GM18951 (cell line): Measurements from ENCODE around the gene CYFIP2.

Source experiments
- POLR2A ChIP-seq: IDR thresholded peaks from 4 replicates; pipeline ENCODE4 v1.6.1; 2011; ENCODE audit warnings: mild to moderate bottlenecking; ENCODE audit not compliant: insufficient read length, insufficient read depth; ENCODE audit errors: extremely low read depth
- in situ Hi-C: fragments of 300-500 bp; cut with MboI; formaldehyde crosslinking; loops from one replicate; pipeline ENCODE4 v1.12.0; 2022; ENCODE audit warnings: low sequenced_read_pairs, mixed read lengths, inconsistent platforms; ENCODE audit not compliant: unreplicated experiment

Gene CYFIP2

DNA sequence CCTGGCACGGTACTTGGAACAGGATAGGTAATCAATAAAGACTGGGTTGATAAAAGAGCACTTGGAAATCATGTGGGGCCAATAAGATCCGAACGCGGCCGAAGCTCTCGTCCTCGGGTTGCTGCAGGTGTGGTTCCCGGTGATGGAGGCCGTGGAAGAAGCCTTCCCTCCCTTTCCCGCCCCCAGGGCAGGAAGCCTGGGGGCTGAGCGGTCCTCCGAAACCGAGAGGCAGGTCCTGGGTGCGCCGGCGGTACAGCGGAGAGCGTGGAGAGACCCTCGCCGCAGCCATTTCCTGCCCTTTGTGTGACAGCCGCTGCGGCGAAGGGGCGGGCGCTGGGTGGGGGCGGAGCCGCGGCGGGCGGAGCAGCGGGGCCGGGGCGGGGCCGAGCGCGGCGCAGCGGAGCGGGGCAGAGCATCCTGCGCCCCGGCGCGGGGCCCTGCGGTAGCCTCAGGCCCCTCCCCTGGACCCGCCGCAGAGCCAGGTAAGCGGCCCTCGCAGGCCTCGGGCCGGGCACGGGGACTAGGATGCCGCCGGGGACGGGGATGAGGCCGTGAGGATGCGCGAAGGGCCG is at the start of gene CYFIP2:
Gene CYFIP2 (plus strand): TSS at position 410 of the 572 bp plus-strand sequence. CDS start 19,239 bp downstream, outside the sequence.
- peak; percentile 78 for TF ChIP-seq POLR2A
- in situ Hi-C loops = no loop called here

- in situ Hi-C loops = no loop called here
- no peak for TF ChIP-seq POLR2A
Observed at GRCh38 chr5:157216391-157217142, 49.4 kb upstream of the CYFIP2 start.

GRCh38 chr5:157217289-157218024 is 48.5 kb upstream of the CYFIP2 start:
- no peak for TF ChIP-seq POLR2A
- in situ Hi-C loops = no loop called here

DNA sequence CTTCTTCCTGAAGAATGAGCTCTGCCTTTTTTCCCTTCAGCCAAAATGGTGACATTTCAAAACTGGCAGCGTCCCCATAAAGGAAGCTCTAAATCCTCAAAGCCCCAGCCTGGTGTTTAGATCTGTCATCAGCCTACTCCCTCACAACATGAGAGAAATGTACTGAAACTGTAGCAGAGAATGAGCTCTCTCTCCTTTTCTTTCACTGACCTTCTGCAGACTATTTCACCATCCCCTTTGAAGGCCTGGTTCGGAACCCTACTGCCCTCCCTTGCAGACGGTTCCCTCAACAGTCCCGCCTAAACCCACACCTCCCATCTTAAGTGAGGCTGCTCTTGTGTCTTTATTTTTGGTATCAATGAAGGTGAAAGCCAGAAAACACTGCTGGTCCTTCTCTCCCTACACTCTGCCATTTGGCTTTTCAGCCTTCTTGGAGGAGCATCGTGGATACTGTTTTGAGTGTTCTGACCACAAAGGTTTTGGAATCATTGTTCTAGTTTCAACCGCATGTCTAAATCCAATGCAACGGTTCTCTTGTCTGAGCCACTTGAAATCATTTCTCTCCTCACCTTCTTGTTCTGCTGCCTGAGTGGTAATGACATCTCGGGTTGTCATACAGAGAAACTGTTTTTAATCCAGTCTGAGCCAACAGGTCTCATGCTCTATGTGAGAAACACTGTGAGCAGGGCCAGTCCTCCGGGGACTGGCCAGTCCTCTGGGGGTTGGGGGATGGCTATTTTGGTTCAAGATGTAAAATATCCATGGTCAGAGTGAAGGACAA is 46.2 kb upstream of the CYFIP2 start:
- in situ Hi-C loops = no loop called here
- TF ChIP-seq POLR2A = no peak

DNA sequence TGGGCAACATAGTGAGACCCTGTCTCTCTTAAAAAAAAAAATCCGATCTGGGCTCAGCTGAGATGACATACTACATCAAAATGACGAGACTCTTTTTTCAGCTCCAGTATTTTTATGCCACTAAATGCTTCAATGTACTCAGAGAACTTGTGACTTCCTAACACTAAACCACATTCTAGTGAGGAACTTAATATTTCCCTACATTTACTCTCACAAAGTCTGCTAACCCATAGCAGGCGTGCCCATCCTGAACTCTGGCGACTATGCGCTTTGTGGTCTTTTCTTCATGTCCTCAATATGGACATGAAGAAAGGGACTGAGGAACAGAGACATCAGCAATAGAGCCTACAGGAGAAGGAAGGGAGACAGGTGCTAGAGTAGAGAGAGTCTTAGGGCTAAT is 44.0 kb upstream of the CYFIP2 start:
- in situ Hi-C loops = no loop called here
- no peak for TF ChIP-seq POLR2A

DNA sequence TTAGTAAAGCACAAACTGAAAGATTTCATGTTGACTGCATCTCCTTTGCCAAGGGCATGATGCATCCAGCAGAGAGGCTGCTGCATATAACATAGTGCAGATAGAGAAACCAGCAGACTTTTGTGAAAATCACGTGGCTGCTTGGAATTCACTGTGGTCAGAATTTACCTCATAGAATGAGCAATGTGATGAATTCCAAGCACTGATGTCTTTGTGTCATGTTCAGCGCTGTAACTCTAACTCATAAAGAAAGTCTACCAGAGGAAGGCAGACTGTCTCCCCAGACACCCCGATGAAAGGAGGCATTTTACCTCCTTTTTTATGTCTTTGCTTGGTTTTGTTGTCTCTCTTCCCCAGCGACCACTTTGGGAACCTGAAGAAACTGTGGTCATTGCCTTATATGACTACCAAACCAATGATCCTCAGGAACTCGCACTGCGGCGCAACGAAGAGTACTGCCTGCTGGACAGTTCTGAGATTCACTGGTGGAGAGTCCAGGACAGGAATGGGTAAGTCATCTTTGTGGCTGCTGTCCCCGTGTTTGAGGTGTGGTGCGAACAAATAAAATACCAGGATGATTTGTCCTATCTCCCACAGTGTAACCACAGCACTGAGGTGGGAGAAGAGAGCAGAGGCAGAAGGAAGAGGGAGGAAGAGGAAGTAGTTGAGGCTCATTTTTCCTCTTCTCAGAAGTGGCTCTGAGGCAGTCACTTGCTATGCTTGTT is 43.3 kb upstream of the CYFIP2 start:
- in situ Hi-C loops = no loop called here
- TF ChIP-seq POLR2A = no peak

GRCh38 chr5:157225469-157226422 is 40.2 kb upstream of the CYFIP2 start:
- in situ Hi-C loops = no loop called here
- no peak for TF ChIP-seq POLR2A

DNA sequence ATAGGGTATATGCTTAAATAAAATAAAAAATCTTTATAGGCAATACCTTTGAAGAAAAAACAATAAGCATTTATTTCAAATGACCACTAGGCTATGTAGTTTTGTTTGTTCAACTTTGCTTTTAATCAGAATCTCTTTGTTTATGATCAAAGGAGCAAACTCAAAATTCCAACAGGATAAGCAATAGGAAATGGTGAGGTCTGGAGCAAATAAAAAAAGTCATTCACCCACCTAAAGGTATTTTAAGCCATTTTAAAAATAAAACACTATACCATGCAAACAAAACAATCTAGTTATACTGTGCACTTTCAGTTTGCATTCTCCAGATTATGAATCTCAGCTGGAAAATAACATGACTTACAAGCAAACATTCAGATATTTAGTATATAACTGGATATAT is 35.3 kb upstream of the CYFIP2 start:
- in situ Hi-C loops = no loop called here
- TF ChIP-seq POLR2A = no peak

GRCh38 chr5:157232706-157233105 is 33.2 kb upstream of the CYFIP2 start:
- in situ Hi-C loops = no loop called here
- no peak for TF ChIP-seq POLR2A

GRCh38 chr5:157233515-157233914 is 32.4 kb upstream of the CYFIP2 start:
- in situ Hi-C loops = no loop called here
- TF ChIP-seq POLR2A = no peak

- in situ Hi-C loops = no loop called here
- TF ChIP-seq POLR2A = no peak
Observed at GRCh38 chr5:157236423-157236822, 29.5 kb upstream of the CYFIP2 start.
